NK-92 (cell line): Measurements from ENCODE around the gene COL23A1.
"Not testable (repeated sequence)": the region's sequence is repeated elsewhere in the genome, so short reads cannot be mapped to it uniquely, and the experiment has no call there.

Experiments
- DNase-seq: peaks from one replicate; lab custom pipeline; 2025; ENCODE audit not compliant: unreplicated experiment; lab: John Stamatoyannopoulos, UW

The COL23A1 gene

DNA sequence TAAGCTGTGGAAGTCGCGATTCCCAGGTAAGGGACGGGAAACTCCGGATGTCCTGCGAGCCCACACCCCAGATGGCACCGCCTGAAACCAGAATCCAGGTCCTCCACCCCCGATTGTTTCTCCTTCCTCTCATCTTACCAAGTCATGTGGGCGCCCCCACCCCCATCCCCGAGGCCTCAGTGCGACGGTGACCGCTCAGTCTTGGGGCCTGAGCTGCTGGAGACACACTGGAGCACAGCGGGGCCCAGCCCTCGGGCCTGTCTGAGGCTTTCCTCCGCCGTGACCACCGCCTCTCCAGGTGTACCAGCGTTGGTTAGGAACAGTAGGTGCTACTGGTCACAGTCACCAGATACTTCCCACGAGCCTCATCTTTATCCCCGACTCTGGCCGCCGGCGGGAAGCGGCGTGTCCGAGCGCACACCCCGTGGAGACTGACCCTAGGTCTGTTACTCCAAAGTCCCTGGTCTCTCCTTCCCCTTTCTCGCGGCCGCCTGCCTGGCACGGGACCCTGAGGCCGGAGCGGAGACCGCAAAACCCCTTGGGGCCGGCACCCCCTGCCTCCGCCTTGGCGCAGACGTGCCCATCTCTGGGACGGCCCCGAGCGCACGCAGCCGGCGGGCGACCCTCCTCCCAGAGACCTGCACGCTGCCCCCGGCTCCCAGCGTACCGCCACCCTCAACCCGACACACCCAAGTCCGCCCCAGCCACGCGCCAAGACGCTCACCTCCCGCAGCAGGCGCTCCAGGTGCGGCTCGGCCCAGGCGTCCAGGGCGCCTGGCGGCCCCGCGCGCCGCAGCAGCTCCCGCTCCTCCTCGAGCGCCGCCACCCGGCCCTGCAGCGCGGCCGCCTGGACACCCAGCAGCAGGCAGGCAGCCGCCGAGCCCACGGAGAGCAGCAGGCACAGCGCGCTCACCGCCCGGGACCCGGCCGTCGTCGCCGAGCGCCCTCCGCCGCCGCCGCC is 733 bp downstream of the COL23A1 start:
- no peak for DNase-seq

DNA sequence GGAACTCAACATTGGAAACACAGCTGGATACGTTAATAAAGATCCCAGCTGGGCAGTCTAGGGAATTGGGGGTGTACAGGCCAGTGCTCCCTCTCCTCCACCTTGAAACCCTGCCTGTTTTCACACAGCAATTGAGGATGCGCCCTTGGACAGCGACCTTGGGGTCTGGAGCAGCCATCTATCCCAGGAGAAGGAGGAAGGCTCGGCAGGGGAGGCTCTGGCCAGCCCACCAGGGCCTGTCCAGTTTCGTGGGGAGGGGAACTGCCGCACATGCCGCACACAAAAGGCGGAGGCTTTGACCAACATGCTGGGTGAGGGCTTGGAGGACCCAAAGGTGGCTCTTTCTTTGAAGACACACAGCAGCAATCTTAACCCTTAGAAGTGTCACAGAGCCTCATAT is 1.4 kb downstream of the COL23A1 start:
- no peak for DNase-seq

DNA sequence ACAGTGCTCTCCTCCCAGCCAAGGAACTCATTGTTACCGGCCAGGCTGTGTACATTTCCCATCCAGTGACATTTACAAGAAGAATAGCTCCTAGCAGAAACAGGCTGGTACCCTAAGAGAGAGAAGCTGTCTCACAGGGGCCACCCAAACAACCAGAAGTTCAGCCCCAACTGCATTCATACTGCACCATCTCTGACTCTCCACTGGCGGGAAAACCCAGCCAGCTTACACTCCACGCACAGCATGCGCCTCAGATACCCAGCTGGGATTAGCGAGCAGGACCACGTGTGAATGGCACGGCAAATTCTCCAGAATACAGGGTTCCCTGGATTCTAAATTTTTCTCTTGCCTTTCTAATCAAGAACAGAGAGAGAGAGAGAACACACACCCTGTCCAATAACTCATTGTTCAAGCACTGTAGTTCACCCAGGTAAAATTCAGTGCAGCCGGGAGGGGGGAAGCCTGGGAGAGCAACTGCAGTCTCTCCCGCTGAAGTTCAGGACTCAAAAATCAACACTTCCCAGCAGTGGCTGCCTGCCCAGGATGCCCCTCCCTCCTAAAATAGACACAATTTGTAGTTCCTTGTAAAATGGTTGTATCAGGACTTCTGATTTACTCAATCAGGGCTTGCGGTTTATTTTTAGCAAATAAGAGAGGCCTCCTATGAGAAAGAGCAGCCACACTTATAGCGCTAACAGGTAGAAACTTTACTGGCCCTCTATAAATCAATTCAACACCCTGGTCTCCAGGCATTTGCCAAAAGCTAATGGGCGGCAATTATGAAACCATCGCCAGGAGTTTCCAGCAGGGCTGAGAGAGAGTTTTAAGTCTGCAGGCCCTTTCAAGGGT is 2.2 kb downstream of the COL23A1 start:
- no peak for DNase-seq

DNA sequence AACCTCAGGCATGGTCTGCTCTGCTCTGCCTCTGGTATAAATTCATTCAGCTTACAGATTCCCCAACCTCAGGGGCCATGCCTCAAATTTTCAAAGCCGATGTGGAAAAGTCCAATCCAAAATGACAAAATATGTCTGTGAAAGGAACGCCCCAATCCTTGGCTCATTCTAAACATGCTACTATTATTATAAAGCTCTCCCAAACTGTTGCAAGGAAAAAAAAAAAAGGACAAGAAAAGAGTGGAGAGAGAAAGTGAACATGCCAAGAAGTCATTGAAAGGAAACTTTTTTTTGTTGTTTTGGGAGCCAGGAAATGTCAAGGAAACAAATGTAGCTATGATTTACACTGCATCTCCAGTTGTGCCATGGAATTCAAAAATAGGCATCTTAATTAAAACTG is 3.8 kb downstream of the COL23A1 start:
- no peak for DNase-seq

DNA sequence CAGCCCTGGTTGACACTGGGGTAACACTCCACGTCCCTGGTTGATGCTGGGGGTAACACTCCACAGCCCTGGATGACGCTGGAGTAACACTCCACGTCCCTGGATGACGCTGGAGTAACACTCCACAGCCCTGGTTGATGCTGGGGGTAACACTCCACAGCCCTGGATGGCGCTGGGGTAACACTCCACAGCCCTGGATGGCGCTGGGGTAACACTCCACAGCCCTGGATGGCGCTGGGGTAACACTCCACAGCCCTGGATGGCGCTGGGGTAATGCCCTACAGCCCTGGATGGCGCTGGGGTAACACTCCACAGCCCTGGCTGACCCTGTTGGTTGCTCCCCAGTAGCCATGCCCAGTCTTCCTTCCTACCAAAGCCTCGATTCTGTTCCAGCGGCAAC is 4.8 kb downstream of the COL23A1 start:
- not testable (repeated sequence) for DNase-seq

DNA sequence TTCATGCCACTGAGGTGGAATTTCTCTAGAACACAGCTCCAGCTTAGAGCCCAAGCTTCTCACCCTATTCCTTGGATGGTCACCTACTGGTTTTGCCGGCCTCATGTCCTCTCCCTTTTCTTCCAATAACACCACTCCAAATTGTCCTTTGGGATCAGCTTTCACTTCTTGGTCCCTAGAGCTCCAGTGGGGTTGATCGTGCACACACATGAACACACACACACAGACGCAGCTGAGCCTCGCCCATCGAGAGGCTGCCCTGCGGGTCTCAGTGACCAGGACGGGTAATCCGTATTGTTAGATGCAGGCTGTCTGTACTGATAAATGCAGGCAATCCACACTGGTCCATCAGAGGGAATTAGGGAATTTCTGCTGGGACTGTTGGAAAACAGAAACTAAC is 6.9 kb downstream of the COL23A1 start:
- DNase-seq: no peak

DNA sequence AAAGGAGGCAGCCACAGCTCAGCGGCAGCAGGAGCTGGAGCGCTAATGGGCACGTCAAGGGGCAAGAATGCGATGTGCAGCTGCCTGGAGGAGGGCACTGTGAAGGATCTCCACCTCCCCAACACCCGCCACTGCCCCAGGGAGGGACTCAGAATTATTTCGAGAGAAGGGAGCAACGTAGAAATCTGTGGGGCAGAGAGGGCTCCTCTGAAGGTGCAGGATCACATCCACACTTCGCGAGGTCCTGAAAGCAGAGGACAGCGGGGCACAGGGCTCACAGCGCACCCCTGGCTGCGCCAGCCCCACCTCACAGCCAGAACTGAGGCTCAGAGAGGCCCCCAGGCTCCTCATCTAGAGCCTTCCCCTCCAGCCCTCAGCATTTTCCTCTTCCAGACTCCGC is 7.9 kb downstream of the COL23A1 start:
- DNase-seq: no peak

DNA sequence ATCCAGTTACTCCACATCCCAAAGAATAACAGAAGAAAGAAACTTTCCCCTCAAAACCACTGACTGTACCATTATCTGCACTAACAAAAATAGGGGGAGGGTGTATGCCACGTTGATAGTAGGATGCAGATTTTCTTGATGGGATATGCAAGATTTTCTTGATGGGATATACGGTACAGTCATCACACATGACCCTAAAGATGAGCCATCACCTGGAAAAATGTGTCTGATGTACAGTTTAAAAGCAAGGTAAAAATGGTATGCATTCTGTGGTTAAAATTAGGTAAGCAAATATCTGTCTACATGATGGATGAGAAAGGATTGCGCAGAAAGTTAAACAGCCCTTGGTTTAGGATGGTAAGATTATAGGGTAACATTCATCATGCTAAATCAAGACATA is 8.6 kb downstream of the COL23A1 start:
- DNase-seq: no peak

DNA sequence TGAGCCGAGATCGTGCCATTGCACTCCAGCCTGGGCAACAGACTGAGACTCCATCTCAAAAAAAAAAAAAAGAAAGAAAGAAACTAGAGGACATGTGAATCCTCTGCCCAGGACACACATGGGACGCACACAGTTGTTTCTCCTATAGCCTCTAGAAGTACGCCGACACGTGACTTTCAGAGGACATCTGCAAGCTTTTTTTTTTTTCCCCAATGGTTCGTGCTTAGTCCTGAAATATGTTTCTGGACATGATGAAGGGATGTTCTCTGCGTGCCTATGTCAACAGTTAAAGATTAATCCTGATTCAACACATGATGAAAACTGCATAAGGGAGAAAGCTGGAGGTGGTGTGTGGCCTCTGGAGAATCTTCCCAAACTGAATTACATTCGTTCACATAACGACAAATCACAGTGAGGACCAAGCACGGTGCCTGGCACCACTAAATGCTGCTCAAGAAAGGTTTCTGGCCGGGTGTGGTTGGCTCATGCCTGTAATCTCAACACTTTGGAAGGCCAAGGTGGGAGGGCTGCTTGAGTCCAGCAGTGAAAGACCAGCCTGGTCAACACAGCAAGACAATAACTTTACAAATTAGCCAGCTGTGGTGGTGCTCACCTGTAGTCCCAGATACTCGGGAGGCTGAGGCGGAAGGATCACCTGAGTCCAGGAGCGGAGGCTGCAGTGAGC is 9.8 kb downstream of the COL23A1 start:
- no peak for DNase-seq

DNA sequence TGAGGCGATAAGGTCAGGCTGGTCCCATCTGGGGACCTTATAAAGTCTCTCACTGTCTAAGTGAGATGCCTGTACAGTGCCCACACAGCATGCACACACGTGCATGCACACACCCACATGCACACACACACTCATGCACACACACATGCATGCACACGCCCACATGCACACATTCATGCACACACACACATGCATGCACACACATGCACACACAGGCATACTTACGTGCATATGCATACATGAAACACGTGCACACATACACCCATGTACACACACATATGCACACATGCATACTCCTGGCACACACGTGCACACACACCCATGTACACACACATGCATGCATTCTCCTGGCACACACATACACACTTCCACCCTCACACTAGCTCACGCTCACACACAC is 12.2 kb downstream of the COL23A1 start:
- DNase-seq: no peak

DNA sequence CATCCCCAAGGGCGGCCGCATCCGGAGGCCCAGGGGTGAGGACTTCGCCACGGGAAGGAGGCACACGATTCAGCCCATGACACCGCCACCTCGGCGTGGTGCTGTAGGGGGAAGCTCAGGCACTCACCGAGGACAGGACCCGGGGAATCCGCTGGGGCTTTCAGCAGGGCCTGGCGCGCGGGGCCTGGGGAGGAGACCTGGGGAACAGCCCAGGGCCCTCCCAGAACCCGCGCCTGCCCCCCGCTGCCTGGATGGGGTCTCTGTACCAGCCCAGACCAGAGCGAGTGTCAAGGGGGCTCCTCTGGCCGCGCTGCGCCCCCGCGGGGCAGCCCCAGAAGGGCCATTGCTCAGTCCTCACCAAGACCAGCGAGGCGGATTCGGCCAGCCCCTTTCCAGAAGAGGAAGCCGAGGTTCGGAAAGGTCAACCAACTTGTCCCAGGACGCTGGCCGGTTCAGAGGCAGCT is 12.8 kb downstream of the COL23A1 start:
- no peak for DNase-seq

DNA sequence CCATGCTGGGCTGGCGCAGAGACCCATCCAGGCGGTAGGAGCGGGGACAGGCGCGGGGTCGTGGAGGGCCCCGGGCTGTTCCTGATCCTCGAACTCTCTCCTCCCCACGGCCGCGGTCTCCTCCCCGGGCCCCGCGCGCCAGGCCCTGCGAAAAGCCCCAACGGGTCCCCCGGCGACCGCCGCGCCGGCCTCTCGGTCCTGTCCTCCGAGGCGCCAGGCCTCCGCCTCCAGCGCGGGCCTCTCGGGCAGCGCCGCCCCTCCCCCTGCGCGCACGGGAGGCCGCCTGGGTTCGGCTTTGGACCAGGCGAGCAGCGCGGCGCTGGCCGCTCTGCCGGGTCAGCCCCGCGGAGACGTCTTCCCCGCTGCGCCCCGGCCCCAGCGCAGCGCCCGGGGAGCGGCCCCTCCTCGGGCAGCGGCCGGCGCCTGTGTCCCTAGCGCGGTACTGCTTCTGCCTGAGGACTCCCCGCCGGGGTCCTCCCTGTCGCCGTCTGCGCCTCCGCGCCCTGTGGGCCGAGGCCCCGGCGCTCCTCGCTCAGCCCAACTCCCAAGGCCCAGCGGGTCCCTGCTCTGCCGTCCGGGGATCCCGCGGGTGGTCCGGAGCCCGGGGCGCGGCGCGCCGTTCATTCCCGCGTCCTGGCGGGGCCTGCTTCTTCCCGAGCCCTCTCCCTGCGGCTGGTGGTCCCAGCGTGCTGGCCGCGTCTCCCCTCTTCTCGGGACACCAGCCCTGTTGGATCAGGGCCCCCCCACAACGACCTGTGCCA is 13.4 kb downstream of the COL23A1 start:
- no peak for DNase-seq

DNA sequence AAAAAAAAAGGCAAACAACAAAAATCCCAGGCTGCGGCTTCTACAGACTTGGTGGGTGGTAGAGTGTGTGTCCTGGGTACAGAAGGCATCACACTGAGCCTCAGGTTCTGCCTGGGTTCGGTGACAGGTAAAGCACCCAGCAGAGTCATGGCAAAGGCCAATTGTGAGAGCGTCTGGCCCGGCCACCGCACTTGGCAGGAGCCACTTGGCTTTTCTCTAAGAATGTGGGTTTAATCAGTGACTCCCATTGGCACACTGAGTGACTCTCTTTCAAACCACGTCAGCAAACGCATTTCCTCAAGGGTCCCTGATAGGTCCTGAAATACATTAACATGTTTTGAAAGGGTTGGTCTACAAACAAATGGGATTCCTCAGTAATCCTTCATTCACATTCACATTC is 17.0 kb downstream of the COL23A1 start:
- no peak for DNase-seq

DNA sequence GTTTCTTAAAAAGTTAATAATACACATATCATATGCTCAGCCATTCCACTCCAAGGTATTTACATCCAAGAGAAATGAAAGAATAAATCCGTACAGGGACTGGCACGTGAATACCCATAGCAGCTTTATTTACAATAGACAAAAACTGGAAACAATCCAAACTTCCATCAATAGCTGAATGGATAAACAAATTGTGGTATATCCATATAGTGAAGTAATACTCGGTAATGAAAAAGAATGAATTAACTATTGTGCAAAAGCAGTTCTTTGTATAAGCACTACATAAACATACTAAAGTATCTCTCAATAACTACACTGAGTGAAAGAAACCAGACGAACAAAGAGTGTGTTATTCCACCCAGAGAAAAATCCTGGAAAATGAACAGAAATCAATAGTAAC is 17.6 kb downstream of the COL23A1 start:
- DNase-seq: no peak

DNA sequence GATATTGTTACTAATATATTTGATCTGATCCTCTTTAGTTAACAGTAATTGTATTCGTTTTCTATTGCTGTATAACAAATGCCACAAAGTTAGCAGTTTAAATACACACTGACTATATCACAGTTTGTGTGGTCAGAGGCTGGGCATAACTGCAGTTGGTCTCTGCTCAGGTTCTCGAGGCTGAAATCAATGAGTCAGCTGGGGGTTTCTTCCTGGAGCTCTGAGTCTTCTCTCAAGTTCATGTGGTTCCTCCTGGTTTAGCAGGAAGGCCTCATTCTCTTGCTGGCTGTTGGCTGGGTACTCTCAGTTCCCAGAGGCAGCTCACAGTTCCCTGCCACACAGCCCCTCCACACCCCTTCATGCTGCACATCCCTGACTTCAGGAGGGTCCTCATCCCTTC is 20.7 kb downstream of the COL23A1 start:
- DNase-seq: no peak

DNA sequence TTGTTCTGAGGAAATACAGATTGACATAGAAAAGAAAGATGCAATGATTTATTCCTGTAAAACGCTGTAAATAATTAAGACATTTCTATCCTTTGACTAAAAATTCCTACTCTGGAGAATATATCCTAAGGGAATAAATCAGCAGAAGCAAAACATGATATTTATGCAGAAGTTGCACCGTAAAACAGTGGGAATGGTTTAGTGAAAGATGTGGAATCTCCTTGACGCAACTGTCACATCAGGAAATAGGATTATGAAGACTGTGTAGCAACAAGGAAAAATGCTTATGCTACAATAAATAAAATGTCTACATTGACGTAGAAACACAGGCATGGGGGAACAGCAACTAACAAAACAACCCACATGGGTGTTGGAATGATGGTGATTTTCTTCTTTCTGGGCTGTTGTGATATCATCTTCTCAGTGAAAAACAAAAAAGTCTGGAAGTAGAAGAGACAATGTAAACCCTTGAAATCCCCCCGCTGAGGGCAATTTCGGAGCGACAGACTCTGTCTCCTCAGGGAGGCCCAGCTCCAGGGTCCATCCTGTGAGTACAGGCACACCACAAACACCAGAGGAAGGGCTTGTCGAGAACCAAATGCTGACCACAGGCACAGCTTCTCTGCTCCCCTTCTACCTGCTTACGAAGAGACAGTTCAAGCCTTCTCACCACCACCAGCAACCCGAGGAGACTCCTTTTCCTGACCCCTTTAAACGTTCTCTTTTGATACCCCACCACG is 25.2 kb downstream of the COL23A1 start:
- no peak for DNase-seq

DNA sequence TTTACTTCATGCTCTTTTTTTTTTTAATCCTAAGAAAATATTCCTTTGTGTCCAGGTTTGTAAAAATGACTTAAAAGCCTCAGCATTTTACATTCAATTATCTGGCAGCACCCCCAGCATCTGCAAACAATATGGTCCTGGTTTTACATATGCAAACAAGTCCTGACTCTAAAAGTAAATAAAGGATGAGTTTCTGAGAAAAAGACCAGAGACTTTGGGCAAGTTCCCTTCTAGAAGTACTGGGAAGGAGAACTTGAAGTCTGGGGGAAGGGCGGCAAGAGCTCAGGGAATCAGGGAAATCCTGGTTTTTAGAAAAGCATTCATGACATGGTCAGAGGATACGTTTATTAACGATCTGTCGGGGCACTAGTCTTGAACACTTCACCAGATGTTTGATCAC is 25.8 kb downstream of the COL23A1 start:
- no peak for DNase-seq

DNA sequence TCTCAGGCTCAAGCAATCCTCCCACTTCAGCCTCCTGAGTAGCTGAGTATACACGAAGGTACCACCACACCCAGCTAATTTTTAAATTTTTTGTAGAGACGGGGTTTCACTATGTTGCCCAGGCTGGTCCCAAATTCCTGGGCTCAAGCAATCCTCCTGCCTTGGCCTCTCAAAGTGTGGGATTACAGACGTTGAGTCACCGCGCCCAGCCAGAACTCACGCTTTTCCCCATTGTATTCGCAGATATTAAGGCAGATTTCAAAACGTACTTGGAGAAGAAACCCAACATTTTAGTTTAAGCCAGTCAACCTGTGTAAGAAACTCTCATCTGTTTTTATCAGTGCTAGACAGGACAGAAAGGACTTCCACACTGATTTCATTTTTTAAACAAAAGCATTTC is 26.6 kb downstream of the COL23A1 start:
- DNase-seq: no peak

DNA sequence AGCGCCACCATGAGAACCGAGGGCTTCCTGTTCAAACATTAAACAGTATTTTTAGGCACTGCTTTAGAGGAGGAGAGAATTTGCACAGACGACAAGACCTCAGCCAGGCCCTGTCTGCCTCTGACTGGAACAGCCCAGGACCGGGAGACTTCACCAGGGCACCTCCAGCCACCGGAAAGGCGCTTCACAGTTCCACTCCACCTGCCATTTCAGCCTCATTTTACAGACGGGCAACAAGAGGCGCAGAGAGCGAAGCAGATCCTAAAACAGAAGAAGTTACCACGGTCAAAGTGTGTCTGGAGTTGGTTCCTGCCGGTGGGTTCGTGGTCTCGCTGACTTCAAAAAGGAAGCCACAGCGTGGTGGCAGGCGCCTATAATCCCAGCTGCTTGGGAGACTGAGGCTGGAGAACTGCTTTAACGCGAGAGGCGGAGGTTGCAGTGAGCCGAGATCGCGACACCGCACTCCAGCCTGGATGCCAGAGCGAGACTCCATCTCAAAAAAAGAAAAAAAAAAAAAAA is 28.4 kb downstream of the COL23A1 start:
- DNase-seq: no peak

DNA sequence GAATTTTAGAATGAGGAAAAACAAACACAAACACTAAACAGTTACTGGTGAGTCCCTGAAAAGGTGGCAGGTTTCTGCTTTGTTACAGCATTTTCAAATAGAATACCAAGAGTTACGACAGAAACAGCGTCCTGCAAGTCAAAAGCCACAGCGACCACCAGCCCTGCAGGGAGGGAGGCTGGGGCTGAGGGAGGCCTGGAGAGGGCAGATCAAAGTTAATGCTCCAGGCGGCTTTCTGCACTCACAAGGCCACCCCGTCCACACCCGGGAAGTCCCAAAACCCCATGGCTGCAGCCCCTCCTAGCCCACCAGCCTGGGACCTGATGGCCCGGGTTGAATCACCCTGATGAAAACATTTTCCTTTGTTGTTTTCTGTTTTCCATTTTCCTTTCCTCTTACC is 29.3 kb downstream of the COL23A1 start:
- DNase-seq: no peak
